Hepatocyte (in vitro differentiated cells): Measurements from ENCODE around the gene E2F8. TPM values are rescaled to one million over a fixed set of nuclear protein-coding genes. Genes with fewer than 3 reads are reported as not detected.

Experiments used
- DNase-seq: peaks from one replicate; pipeline ENCODE4 v3.0.0-alpha.2; 2016; ENCODE audit warnings: low spot score
- H2AFZ ChIP-seq: fragments of 200-600 bp; sonication (generic); 2 replicates; pipeline ENCODE4 v1.6.0; 2016; ENCODE audit warnings: antibody characterized with exemption, mild to moderate bottlenecking
- H3K27ac ChIP-seq: fragments of 200-600 bp; sonication (generic); 2 replicates; pipeline ENCODE4 v1.5.1; 2016; ENCODE audit warnings: mild to moderate bottlenecking
- H3K27me3 ChIP-seq: fragments of 200-600 bp; sonication (generic); 2 replicates; pipeline ENCODE4 v1.6.1; 2016
- H3K36me3 ChIP-seq: fragments of 200-600 bp; sonication (generic); replicated peaks from 2 replicates; pipeline ENCODE4 v1.5.1; 2016; ENCODE audit warnings: low read depth; ENCODE audit not compliant: insufficient read depth
- H3K4me1 ChIP-seq: fragments of 200-600 bp; sonication (generic); 2 replicates; pipeline ENCODE4 v1.5.1; 2016; ENCODE audit warnings: mild to moderate bottlenecking, moderate library complexity; ENCODE audit not compliant: insufficient read depth
- H3K4me2 ChIP-seq: fragments of 200-600 bp; sonication (generic); 2 replicates; pipeline ENCODE4 v1.6.0; 2016
- H3K4me3 ChIP-seq: fragments of 200-600 bp; sonication (generic); 2 replicates; pipeline ENCODE4 v1.5.1; 2016; ENCODE audit warnings: mild to moderate bottlenecking
- H3K79me2 ChIP-seq: fragments of 200-600 bp; sonication (generic); 2 replicates; pipeline ENCODE4 v1.6.0; 2017; ENCODE audit warnings: mild to moderate bottlenecking
- H3K9me2 ChIP-seq: fragments of 200-600 bp; sonication (generic); replicated peaks from 2 replicates; pipeline ENCODE4 v1.6.0; 2017; ENCODE audit warnings: mild to moderate bottlenecking; ENCODE audit not compliant: insufficient read depth
- H3K9me3 ChIP-seq: fragments of 200-600 bp; sonication (generic); 2 replicates; pipeline ENCODE4 v1.5.1; 2016; ENCODE audit warnings: low read depth, mild to moderate bottlenecking
- H4K20me1 ChIP-seq: fragments of 200-600 bp; sonication (generic); 2 replicates; pipeline ENCODE4 v1.6.0; 2016; ENCODE audit warnings: mild to moderate bottlenecking; ENCODE audit not compliant: insufficient read depth, poor library complexity, severe bottlenecking
- EZH2 ChIP-seq: fragments of 200-600 bp; sonication (generic); IDR thresholded peaks from 2 replicates; pipeline ENCODE4 v1.6.1; 2016; ENCODE audit warnings: antibody characterized with exemption, mild to moderate bottlenecking, borderline replicate concordance
- EZH2phosphoT487 ChIP-seq: fragments of 200-600 bp; sonication (generic); IDR thresholded peaks from one replicate; pipeline ENCODE4 v1.6.1; 2018; ENCODE audit warnings: antibody characterized with exemption, mild to moderate bottlenecking, low read depth, moderate library complexity; ENCODE audit not compliant: unreplicated experiment, severe bottlenecking
- WGBS: methylation state at CpG from one replicate; pipeline ENCODE4 v1.1.6; 2016; ENCODE audit warnings: low lambda C conversion rate; ENCODE audit errors: missing lambda C conversion rate; 5-methylcytosine and 5-hydroxymethylcytosine counted together
- polyA plus RNA-seq: library from polyadenylated mRNA; unstranded; fragments of >200 nt; fragmentation: Nextera tagmentation; extraction: Ambion mirVana; gene quantifications from 2 replicates; pipeline ENCODE4 v1.2.1, GENCODE V29; 2016
- total RNA-seq: library from RNA; depleted of rRNA; stranded (reverse); fragments of >200 nt; gene quantifications from 2 replicates; pipeline ENCODE4 v1.2.3, GENCODE V29; 2014
- TF ChIP-seq, protein P1 (sequence below): fragments of 200-600 bp; sonication (generic); IDR thresholded peaks from 2 replicates; pipeline ENCODE4 v1.5.1; 2016; ENCODE audit warnings: antibody characterized with exemption, mild to moderate bottlenecking; ENCODE audit not compliant: poor library complexity

E2F8 gene
- total and polyA plus RNA-seq, 2 experiments from 2014 or later, result 0.42 to 2.3 TPM

- DNase-seq, result no peak
- no peak overlapping the region for H3K4me2 ChIP-seq
- no peaks in the 10 kb centered on the region for H3K9me3 ChIP-seq
- no peaks in the 10 kb centered on the region for H3K27me3 ChIP-seq
- H4K20me1 ChIP-seq, result no peaks in the 10 kb centered on the region
- H3K4me3 ChIP-seq, result no peak overlapping the region
- TF ChIP-seq EZH2phosphoT487, result no peak
- TF ChIP-seq, protein P1, sequence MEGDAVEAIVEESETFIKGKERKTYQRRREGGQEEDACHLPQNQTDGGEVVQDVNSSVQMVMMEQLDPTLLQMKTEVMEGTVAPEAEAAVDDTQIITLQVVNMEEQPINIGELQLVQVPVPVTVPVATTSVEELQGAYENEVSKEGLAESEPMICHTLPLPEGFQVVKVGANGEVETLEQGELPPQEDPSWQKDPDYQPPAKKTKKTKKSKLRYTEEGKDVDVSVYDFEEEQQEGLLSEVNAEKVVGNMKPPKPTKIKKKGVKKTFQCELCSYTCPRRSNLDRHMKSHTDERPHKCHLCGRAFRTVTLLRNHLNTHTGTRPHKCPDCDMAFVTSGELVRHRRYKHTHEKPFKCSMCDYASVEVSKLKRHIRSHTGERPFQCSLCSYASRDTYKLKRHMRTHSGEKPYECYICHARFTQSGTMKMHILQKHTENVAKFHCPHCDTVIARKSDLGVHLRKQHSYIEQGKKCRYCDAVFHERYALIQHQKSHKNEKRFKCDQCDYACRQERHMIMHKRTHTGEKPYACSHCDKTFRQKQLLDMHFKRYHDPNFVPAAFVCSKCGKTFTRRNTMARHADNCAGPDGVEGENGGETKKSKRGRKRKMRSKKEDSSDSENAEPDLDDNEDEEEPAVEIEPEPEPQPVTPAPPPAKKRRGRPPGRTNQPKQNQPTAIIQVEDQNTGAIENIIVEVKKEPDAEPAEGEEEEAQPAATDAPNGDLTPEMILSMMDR, result no peak
- no peak for TF ChIP-seq EZH2
- no peaks in the 10 kb centered on the region for H3K36me3 ChIP-seq
- H3K27ac ChIP-seq, result no peak overlapping the region
- H2AFZ ChIP-seq, result no peak overlapping the region
- no peaks in the 10 kb centered on the region for H3K9me2 ChIP-seq
- 89% methylated on average over 7 of the region's 7 CpGs for WGBS
- H3K4me1 ChIP-seq, result no peaks in the 10 kb centered on the region
- H3K79me2 ChIP-seq, result no peaks in the 10 kb centered on the region
Observed at GRCh38 chr11:19183646-19184045, 57.1 kb downstream of the E2F8 start.

GRCh38 chr11:19181531-19182261, 59.0 kb downstream of the E2F8 start:
- Histone ChIP-seq H3K4me1 (no peaks in the 10 kb centered on the region), H3K9me2 (no peaks in the 10 kb centered on the region), H3K79me2 (no peaks in the 10 kb centered on the region), H3K36me3 (no peaks in the 10 kb centered on the region), H3K9me3 (no peaks in the 10 kb centered on the region), H4K20me1 (no peaks in the 10 kb centered on the region), H2AFZ (no peak overlapping the region), H3K27ac (no peak overlapping the region), H3K4me2 (no peak overlapping the region), H3K27me3 (no peaks in the 10 kb centered on the region), H3K4me3 (no peak overlapping the region)
- DNase-seq, result no peak
- WGBS, result 87% methylated on average over 5 of the region's 5 CpGs
- TF ChIP-seq EZH2phosphoT487 (no peak), EZH2 (no peak)
- TF ChIP-seq, protein P1, result no peak

DNA sequence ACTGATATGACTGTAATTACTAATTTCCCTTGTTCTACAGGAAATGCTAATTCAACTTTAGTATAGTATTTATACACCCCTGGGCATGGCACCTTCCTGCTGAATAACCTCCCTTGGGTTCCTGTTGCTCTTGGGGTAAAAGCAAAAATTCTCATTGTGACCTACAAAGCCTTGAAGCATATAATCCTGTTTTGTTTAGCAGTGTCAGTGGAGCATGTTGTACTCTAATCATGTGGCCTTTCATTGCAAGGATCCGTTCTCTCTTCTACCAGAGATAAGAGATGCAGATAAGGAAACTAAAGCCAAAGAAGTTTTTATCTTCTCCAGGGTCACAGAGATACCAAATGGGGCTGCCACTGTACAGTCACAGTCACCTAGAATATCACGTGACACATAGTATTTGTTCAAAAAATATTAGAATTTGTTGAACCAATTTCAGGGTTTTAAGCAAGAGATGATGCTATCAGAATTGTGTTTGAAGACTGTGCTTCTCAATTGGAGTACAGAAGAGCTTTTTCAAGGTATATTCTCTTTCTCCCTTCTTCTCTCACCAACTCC, 64.0 kb downstream of the E2F8 start:
- H3K4me2 ChIP-seq, result no peak overlapping the region
- H3K36me3 ChIP-seq, result no peaks in the 10 kb centered on the region
- H3K27me3 ChIP-seq, result no peaks in the 10 kb centered on the region
- H3K4me1 ChIP-seq, result no peaks in the 10 kb centered on the region
- H3K9me2 ChIP-seq, result no peaks in the 10 kb centered on the region
- H3K79me2 ChIP-seq, result no peaks in the 10 kb centered on the region
- H4K20me1 ChIP-seq, result no peaks in the 10 kb centered on the region
- no peak overlapping the region for H3K27ac ChIP-seq
- no peak for DNase-seq
- 46% methylated on average over 2 of the region's 2 CpGs for WGBS
- H2AFZ ChIP-seq, result no peak overlapping the region
- no peak overlapping the region for H3K4me3 ChIP-seq
- H3K9me3 ChIP-seq, result no peaks in the 10 kb centered on the region
- no peak for TF ChIP-seq EZH2phosphoT487
- no peak for TF ChIP-seq EZH2
- TF ChIP-seq, protein P1, result no peak

Other genes with a start within 250 kb of the E2F8 start
- not detected in 2 replicates for gene MRGPRX2, start 180.2 kb downstream of the E2F8 start, total RNA-seq
- not detected in 2 replicates for gene MRGPRX2, start 180.2 kb downstream of the E2F8 start, polyA plus RNA-seq
- 19.4 and 27.1 TPM in 2 replicates for gene ZDHHC13, start 123.8 kb downstream of the E2F8 start, total RNA-seq
- 14.6 and 19.4 TPM in 2 replicates for gene ZDHHC13, start 123.8 kb downstream of the E2F8 start, polyA plus RNA-seq
- gene CSRP3, start 39.0 kb downstream of the E2F8 start, total RNA-seq, result 0.88 TPM in 1 of 2 replicates, not detected in the other
- 0.41 and 0.77 TPM in 2 replicates for gene CSRP3, start 39.0 kb downstream of the E2F8 start, polyA plus RNA-seq